ENCODE measurements around the gene PRRT3. TPM values are rescaled to one million over a fixed set of nuclear protein-coding genes. Genes with fewer than 3 reads are reported as not detected.
"Not testable (repeated sequence)": the region's sequence is repeated elsewhere in the genome, so short reads cannot be mapped to it uniquely, and the experiment has no call there.

The PRRT3 gene
- total RNA-seq, 2 donors from 2014 or later, result 7.9 to 14.5 TPM

DNA sequence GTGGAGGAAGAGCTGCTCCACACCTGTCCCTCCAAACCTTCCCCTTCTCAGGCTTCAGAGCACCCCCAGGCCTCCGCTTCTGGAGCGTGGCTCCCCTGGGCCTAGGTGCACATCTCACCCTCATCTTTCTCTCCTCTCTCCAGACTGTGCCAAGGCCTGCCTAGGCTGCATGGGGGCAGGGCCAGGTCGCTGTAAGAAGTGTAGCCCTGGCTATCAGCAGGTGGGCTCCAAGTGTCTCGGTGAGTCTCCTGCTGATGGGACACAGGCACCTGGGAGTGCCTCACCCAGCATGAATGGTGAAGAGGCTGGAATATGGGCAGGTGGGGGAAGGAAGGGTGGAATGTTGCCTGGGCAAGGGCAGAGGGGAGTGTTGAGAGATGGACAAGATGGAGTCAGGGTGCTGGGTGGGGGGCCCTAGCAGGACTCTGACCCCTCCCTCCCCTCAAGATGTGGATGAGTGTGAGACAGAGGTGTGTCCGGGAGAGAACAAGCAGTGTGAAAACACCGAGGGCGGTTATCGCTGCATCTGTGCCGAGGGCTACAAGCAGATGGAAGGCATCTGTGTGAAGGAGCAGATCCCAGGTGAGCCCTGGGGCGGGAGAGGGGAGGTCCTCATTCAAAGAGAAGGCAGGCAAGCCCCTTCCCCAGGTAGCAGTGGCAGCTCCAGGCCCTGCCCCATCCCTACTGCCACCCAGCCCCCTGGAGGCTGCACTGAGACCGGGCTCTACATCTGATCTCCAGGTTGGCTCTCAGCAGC, 9.1 kb downstream of the PRRT3 start:
- Mint-ChIP-seq H3K27me3 (ENCODE audit: low read depth) (no peaks in the 10 kb centered on the region), H3K27ac (no peak overlapping the region), H3K36me3 (ENCODE audit: insufficient read depth in 2 of 2) (peaks cover 2% of the 10 kb centered on the region in 2 donors), H3K4me1 (ENCODE audit: low read depth) (peaks cover 6% of the 10 kb centered on the region), H3K9me3 (no peaks in the 10 kb centered on the region), H3K4me3 (no peak overlapping the region)
- ATAC-seq (replicated peaks in 1 of 2) (no peak), DNase-seq (no peak)

- H3K9me3 Mint-ChIP-seq, result no peaks in the 10 kb centered on the region
- peaks cover 2% of the 10 kb centered on the region in 2 donors for H3K36me3 Mint-ChIP-seq (ENCODE audit: insufficient read depth in 2 of 2)
- no peak overlapping the region for H3K27ac Mint-ChIP-seq
- DNase-seq (no peak), ATAC-seq (replicated peaks in 1 of 2) (no peak)
- no peaks in the 10 kb centered on the region for H3K27me3 Mint-ChIP-seq (ENCODE audit: low read depth)
- H3K4me1 Mint-ChIP-seq (ENCODE audit: low read depth), result peaks cover 6% of the 10 kb centered on the region
- no peak overlapping the region for H3K4me3 Mint-ChIP-seq
Measured at GRCh38 chr3:9942164-9942563, 10.0 kb downstream of the PRRT3 start.

DNA sequence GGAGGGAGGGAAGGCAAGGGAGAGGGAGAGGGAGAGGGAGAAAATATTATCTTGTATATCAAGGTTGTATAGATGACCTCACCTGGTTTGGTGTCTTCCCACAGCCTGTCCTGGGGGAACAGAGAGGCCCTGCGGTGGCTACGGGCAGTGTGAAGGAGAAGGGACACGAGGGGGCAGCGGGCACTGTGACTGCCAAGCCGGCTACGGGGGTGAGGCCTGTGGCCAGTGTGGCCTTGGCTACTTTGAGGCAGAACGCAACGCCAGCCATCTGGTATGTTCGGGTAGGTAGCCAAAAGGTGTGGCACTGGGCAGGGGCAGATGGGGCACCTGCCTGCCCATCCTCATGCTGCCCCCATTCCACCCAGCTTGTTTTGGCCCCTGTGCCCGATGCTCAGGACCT, 11.5 kb downstream of the PRRT3 start:
- H3K4me1 Mint-ChIP-seq (ENCODE audit: low read depth), result peaks cover 2% of the 10 kb centered on the region
- H3K36me3 Mint-ChIP-seq (ENCODE audit: insufficient read depth in 2 of 2), result peaks cover 2% of the 10 kb centered on the region in 2 donors
- H3K27ac Mint-ChIP-seq, result no peak overlapping the region
- ATAC-seq (replicated peaks in 1 of 2), result no peak
- no peak for DNase-seq
- H3K4me3 Mint-ChIP-seq, result no peak overlapping the region
- H3K9me3 Mint-ChIP-seq, result no peaks in the 10 kb centered on the region
- H3K27me3 Mint-ChIP-seq (ENCODE audit: low read depth), result no peaks in the 10 kb centered on the region

- not testable (repeated sequence) for H3K27me3 Mint-ChIP-seq (ENCODE audit: low read depth); ATAC-seq (replicated peaks in 1 of 2); H3K27ac Mint-ChIP-seq; H3K4me3 Mint-ChIP-seq; H3K36me3 Mint-ChIP-seq (ENCODE audit: insufficient read depth in 2 of 2); DNase-seq; H3K9me3 Mint-ChIP-seq
- peaks cover 11% of the 10 kb centered on the region for H3K4me1 Mint-ChIP-seq (ENCODE audit: low read depth)
Measured at GRCh38 chr3:9939906-9940305, 12.3 kb downstream of the PRRT3 start.

GRCh38 chr3:9938966-9939365, 13.2 kb downstream of the PRRT3 start:
- H3K9me3 Mint-ChIP-seq, result no peaks in the 10 kb centered on the region
- DNase-seq (no peak), ATAC-seq (replicated peaks in 1 of 2) (no peak)
- H3K27ac Mint-ChIP-seq, result peak overlapping the region; percentile 25
- no peak overlapping the region for H3K4me3 Mint-ChIP-seq
- H3K36me3 Mint-ChIP-seq (ENCODE audit: insufficient read depth in 2 of 2), result peaks cover 2% of the 10 kb centered on the region in 2 donors
- peaks cover 20% of the 10 kb centered on the region for H3K4me1 Mint-ChIP-seq (ENCODE audit: low read depth)
- no peaks in the 10 kb centered on the region for H3K27me3 Mint-ChIP-seq (ENCODE audit: low read depth)

- Mint-ChIP-seq H3K9me3 (no peaks in the 10 kb centered on the region), H3K27me3 (ENCODE audit: low read depth) (no peaks in the 10 kb centered on the region), H3K4me3 (no peak overlapping the region), H3K27ac (no peak overlapping the region), H3K4me1 (ENCODE audit: low read depth) (peaks cover 24% of the 10 kb centered on the region), H3K36me3 (ENCODE audit: insufficient read depth in 2 of 2) (peaks cover 2 to 3% of the 10 kb centered on the region in 2 donors)
- DNase-seq (no peak), ATAC-seq (replicated peaks in 1 of 2) (no peak)
Measured at GRCh38 chr3:9937486-9938238, 14.5 kb downstream of the PRRT3 start.

GRCh38 chr3:9935966-9936510, 16.2 kb downstream of the PRRT3 start:
- no peak for DNase-seq
- no peaks in the 10 kb centered on the region for H3K27me3 Mint-ChIP-seq (ENCODE audit: low read depth)
- peak overlapping the region; percentile 16 for H3K27ac Mint-ChIP-seq
- H3K4me3 Mint-ChIP-seq, result no peak overlapping the region
- peaks cover 0 to 3% of the 10 kb centered on the region in 2 donors for H3K36me3 Mint-ChIP-seq (ENCODE audit: insufficient read depth in 2 of 2)
- no peak for ATAC-seq (replicated peaks in 1 of 2)
- H3K4me1 Mint-ChIP-seq (ENCODE audit: low read depth), result peaks cover 34% of the 10 kb centered on the region
- H3K9me3 Mint-ChIP-seq, result no peaks in the 10 kb centered on the region

DNA sequence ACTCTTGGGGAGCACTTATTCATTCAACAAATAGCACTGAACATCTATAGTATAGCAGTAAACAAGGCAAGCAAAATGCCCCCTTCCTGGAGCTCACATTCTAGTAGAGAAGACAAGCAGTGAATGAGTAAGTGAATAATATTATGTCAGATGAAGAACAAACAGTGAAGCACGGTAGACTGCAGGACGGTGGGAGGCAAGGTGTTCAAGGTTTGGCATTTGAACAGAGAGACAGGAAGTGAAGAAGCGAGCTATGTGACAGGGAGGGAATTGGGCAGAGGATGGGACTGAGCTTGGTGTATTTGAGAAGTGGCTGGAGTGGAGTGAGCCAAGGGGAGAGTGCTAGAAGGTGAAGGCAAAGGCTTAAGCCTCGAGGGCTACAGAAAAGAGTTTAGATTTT, 17.2 kb downstream of the PRRT3 start:
- H3K4me1 Mint-ChIP-seq (ENCODE audit: low read depth), result peaks cover 34% of the 10 kb centered on the region
- no peak for DNase-seq
- no peaks in the 10 kb centered on the region for H3K27me3 Mint-ChIP-seq (ENCODE audit: low read depth)
- no peak for ATAC-seq (replicated peaks in 1 of 2)
- peak overlapping the region; percentile 95 to 99 for H3K4me3 Mint-ChIP-seq
- H3K27ac Mint-ChIP-seq, result peak overlapping the region; percentile 16
- peaks cover 0 to 3% of the 10 kb centered on the region in 2 donors for H3K36me3 Mint-ChIP-seq (ENCODE audit: insufficient read depth in 2 of 2)
- no peaks in the 10 kb centered on the region for H3K9me3 Mint-ChIP-seq

DNA sequence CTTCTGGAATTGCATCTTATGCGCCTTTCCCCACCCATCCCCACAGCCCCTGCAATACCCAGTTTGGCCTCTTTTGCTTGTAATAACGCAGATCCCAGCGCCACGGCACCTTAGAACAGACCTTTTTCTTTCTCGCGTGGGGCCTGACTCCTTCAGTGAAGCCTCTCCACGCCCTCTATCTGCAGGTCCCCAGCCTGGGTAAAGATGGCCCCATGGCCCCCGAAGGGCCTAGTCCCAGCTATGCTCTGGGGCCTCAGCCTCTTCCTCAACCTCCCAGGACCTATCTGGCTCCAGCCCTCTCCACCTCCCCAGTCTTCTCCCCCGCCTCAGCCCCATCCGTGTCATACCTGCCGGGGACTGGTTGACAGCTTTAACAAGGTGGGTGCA, 18.0 kb downstream of the PRRT3 start:
- H3K36me3 Mint-ChIP-seq (ENCODE audit: insufficient read depth in 2 of 2), result peaks cover 0 to 3% of the 10 kb centered on the region in 2 donors
- H3K27me3 Mint-ChIP-seq (ENCODE audit: low read depth), result no peaks in the 10 kb centered on the region
- peaks cover 34% of the 10 kb centered on the region for H3K4me1 Mint-ChIP-seq (ENCODE audit: low read depth)
- DNase-seq (no peak), ATAC-seq (replicated peaks in 1 of 2) (no peak)
- peak overlapping the region; percentile 97 for H3K27ac Mint-ChIP-seq
- no peaks in the 10 kb centered on the region for H3K9me3 Mint-ChIP-seq
- H3K4me3 Mint-ChIP-seq, result peak overlapping the region; percentile 95 to 99

- H3K4me1 Mint-ChIP-seq (ENCODE audit: low read depth), result peaks cover 34% of the 10 kb centered on the region
- peak; percentile 98 for DNase-seq
- peaks cover 0 to 3% of the 10 kb centered on the region in 2 donors for H3K36me3 Mint-ChIP-seq (ENCODE audit: insufficient read depth in 2 of 2)
- no peaks in the 10 kb centered on the region for H3K9me3 Mint-ChIP-seq
- H3K4me3 Mint-ChIP-seq, result peak within 1 kb of the TSS; percentile 95 to 99
- peak; percentile 84 to 85 for ATAC-seq (replicated peaks in 1 of 2)
- H3K27me3 Mint-ChIP-seq (ENCODE audit: low read depth), result no peaks in the 10 kb centered on the region
- H3K27ac Mint-ChIP-seq, result peak within 1 kb of the TSS; percentile 98
Measured at GRCh38 chr3:9933561-9934234, 18.5 kb downstream of the PRRT3 start, which contains the start of gene CRELD1. Gene CRELD1, plus strand, starts transcription at chr3:9933834. Its CDS starts 605 bp downstream, at chr3:9934439.

DNA sequence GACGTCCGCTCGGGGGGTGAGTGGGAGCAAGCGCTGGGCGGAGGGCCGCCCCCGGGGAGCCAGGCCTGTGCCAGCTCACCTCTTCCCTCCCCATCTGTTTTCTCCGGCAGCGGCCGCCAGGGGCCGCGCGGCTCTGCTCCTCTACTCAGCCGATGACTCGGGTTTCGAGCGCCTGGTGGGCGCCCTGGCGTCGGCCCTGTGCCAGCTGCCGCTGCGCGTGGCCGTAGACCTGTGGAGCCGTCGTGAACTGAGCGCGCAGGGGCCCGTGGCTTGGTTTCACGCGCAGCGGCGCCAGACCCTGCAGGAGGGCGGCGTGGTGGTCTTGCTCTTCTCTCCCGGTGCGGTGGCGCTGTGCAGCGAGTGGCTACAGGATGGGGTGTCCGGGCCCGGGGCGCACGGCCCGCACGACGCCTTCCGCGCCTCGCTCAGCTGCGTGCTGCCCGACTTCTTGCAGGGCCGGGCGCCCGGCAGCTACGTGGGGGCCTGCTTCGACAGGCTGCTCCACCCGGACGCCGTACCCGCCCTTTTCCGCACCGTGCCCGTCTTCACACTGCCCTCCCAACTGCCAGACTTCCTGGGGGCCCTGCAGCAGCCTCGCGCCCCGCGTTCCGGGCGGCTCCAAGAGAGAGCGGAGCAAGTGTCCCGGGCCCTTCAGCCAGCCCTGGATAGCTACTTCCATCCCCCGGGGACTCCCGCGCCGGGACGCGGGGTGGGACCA, 19.2 kb downstream of the PRRT3 start:
- peak; percentile 83 for ATAC-seq (replicated peaks in 1 of 2)

DNA sequence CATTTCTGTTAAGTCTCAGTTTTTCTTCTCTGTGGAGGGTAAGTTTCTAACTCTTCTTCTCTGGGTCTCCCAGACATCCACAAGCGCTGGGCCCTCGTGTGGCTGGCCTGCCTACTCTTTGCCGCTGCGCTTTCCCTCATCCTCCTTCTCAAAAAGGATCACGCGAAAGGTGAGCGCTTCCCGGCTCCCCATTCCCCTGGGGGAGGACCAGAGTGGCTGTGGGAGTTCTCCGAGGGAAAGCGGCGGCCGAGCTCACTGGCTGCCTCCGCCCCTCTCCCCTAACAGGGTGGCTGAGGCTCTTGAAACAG, 19.7 kb downstream of the PRRT3 start:
- H3K4me1 Mint-ChIP-seq (ENCODE audit: low read depth), result peaks cover 34% of the 10 kb centered on the region
- no peaks in the 10 kb centered on the region for H3K9me3 Mint-ChIP-seq
- peak overlapping the region; percentile 95 to 99 for H3K4me3 Mint-ChIP-seq
- no peaks in the 10 kb centered on the region for H3K27me3 Mint-ChIP-seq (ENCODE audit: low read depth)
- H3K27ac Mint-ChIP-seq, result peak overlapping the region; percentile 98
- peaks cover 0 to 3% of the 10 kb centered on the region in 2 donors for H3K36me3 Mint-ChIP-seq (ENCODE audit: insufficient read depth in 2 of 2)
- DNase-seq (no peak), ATAC-seq (replicated peaks in 1 of 2) (no peak)

More for the DNA sequence above, 19.2 kb downstream of the PRRT3 start:
- H3K27ac Mint-ChIP-seq, result peak overlapping the region; percentile 98
- peak; percentile 90 to 91 for DNase-seq
- H3K9me3 Mint-ChIP-seq, result no peaks in the 10 kb centered on the region
- peaks cover 0 to 3% of the 10 kb centered on the region in 2 donors for H3K36me3 Mint-ChIP-seq (ENCODE audit: insufficient read depth in 2 of 2)
- H3K27me3 Mint-ChIP-seq (ENCODE audit: low read depth), result no peaks in the 10 kb centered on the region
- peak overlapping the region; percentile 95 to 99 for H3K4me3 Mint-ChIP-seq
- peaks cover 34% of the 10 kb centered on the region for H3K4me1 Mint-ChIP-seq (ENCODE audit: low read depth)
